Activated naive CD4-positive, alpha-beta T cell treated with anti-CD3 and anti-CD28 coated beads, Interleukin-2, amount 10 ng/mL, durations not matched to agents 5 hours and 36 hours (primary cell): ENCODE results near the gene OSBPL9. TPM values are rescaled to one million over a fixed set of nuclear protein-coding genes. Genes with fewer than 3 reads are reported as not detected.

Source experiments
- microRNA-seq: library from miRNA; unstranded; fragments of <30 nt; microRNA quantifications from one replicate; pipeline ENCODE4 v1.2.0, GENCODE V29; 2022; ENCODE audit warnings: borderline microRNAs expressed, borderline replicate concordance
- total RNA-seq, 2 experiments: library from RNA; stranded (reverse); gene quantifications; one replicate each; pipeline ENCODE4 v1.2.3, GENCODE V29; 2021

Gene OSBPL9, protein sequence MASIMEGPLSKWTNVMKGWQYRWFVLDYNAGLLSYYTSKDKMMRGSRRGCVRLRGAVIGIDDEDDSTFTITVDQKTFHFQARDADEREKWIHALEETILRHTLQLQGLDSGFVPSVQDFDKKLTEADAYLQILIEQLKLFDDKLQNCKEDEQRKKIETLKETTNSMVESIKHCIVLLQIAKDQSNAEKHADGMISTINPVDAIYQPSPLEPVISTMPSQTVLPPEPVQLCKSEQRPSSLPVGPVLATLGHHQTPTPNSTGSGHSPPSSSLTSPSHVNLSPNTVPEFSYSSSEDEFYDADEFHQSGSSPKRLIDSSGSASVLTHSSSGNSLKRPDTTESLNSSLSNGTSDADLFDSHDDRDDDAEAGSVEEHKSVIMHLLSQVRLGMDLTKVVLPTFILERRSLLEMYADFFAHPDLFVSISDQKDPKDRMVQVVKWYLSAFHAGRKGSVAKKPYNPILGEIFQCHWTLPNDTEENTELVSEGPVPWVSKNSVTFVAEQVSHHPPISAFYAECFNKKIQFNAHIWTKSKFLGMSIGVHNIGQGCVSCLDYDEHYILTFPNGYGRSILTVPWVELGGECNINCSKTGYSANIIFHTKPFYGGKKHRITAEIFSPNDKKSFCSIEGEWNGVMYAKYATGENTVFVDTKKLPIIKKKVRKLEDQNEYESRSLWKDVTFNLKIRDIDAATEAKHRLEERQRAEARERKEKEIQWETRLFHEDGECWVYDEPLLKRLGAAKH
- 10 to 100 TPM; 43.0 to 44.3 TPM for total RNA-seq

DNA sequence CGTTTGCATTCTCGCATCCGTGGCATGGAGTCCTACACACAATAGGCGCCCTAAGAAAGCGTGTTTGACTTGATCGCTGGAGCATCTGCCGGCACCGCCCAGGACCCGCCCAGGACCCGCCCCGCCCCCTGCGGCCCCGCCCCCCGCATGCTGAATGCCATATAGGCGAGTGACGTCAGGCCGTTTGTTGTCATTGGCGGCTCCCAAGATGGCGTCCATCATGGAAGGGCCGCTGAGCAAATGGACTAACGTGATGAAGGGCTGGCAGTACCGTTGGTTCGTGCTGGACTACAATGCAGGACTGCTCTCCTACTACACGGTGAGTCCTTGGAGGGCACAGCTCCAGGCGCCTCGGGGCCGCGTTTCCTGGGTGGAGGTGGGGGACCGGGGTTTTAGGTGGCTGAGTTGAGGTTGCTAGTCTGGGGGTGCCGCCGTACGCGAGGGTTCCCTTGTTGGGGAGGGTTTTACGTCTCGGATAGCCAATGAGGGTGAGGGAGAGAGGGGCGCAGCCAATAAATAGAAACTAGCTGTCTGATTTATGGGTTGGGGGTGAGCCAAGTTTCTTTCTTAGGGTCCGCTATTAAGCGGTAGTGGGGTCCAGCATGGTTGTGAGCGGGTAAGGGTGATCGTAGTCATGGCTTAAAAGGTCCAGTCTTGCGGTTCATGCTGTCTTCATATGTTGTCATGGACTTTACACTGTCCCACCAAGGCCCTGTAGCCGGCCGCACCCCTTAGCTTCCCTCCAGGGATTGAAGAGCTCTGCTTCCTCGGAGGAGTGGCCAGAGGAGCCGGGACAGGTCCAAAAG is at the start of gene OSBPL9:
Gene OSBPL9 (plus strand): TSS at position 190 of the 806 bp plus-strand sequence. CDS start 19 bp downstream, at position 209.

Small RNA genes within 50 kb of the gene (microRNA-seq; reads per million reads assigned to microRNA genes)
- gene MIR761: not detected

Other genes with a start within 250 kb of the OSBPL9 start
- 10 to 100 TPM; 56.7 to 58.2 TPM for gene EPS15, start 97.8 kb upstream of the OSBPL9 start, total RNA-seq